GM10248 (cell line): ENCODE results near the gene PIGK.

Experiments used
- CTCF ChIA-PET: fragments of 300-600 bp; sonication (Branson Sonifier 250); formaldehyde crosslinking; extraction: SDS; loops from one replicate; lab custom pipeline; 2021; ENCODE audit warnings: antibody characterized with exemption; lab: Yijun Ruan, JAX
- POLR2A ChIA-PET: fragments of 350-650 bp; sonication (Branson Sonifier 250); formaldehyde crosslinking; extraction: SDS; loops from one replicate; lab custom pipeline; 2020; ENCODE audit warnings: antibody characterized with exemption; lab: Yijun Ruan, JAX
- DNase-seq: peaks from one replicate; pipeline ENCODE4 v3.0.0; 2012; ENCODE audit errors: extremely low spot score
- CTCF ChIP-seq: IDR thresholded peaks from 2 replicates; pipeline ENCODE4 v1.5.1; 2012; ENCODE audit warnings: mild to moderate bottlenecking, low read depth; ENCODE audit errors: extremely low read depth, missing control alignments, control extremely low read depth

The PIGK gene

GRCh38 chr1:77156214-77156613, 63.0 kb downstream of the PIGK start:
- POLR2A ChIA-PET = no interaction called here
- no peak for DNase-seq
- no peak for TF ChIP-seq CTCF
- CTCF ChIA-PET = interaction anchor here (1.0 kb wide), 1 partner anchor 10 kb away, joined by 4 read pairs; no protein-coding TSS in a partner anchor

GRCh38 chr1:77146270-77146669, 73.0 kb downstream of the PIGK start:
- CTCF ChIA-PET = interaction anchor here (1.2 to 2.3 kb wide), 4 partner anchors 10 to 753 kb away, joined by 3 to 6 read pairs (median 4); no protein-coding TSS in a partner anchor
- DNase-seq = no peak
- POLR2A ChIA-PET = no interaction called here
- TF ChIP-seq CTCF = no peak

GRCh38 chr1:77143529-77144121, 75.6 kb downstream of the PIGK start:
- ChIA-PET CTCF (interaction anchor here (0.6 to 1.1 kb wide), 4 partner anchors 10 to 989 kb away, joined by 3 to 8 read pairs (median 4); no protein-coding TSS in a partner anchor), POLR2A (no interaction called here)
- no peak for DNase-seq
- peak; percentile 22 for TF ChIP-seq CTCF

GRCh38 chr1:77139389-77139788, 79.8 kb downstream of the PIGK start:
- DNase-seq = no peak
- ChIA-PET POLR2A (no interaction called here), CTCF (interaction anchor here (1.3 kb wide), 1 partner anchor 11 kb away, joined by 3 read pairs; no protein-coding TSS in a partner anchor)
- TF ChIP-seq CTCF = no peak

- CTCF ChIA-PET = interaction anchor here (1.5 kb wide), 1 partner anchor 28 kb away, joined by 3 read pairs; no protein-coding TSS in a partner anchor
- no peak for TF ChIP-seq CTCF
- DNase-seq = no peak
- POLR2A ChIA-PET = no interaction called here
Measured at GRCh38 chr1:77134359-77134758, 84.9 kb downstream of the PIGK start.

- CTCF ChIA-PET = interaction anchor here (0.8 to 1.5 kb wide), 2 partner anchors 10 to 28 kb away, joined by 3 read pairs; no protein-coding TSS in a partner anchor
- TF ChIP-seq CTCF = no peak
- no peak for DNase-seq
- POLR2A ChIA-PET = no interaction called here
Measured at GRCh38 chr1:77133731-77134358, 85.4 kb downstream of the PIGK start.
